ENCODE measurements around the gene PDE3A.

The PDE3A gene

DNA sequence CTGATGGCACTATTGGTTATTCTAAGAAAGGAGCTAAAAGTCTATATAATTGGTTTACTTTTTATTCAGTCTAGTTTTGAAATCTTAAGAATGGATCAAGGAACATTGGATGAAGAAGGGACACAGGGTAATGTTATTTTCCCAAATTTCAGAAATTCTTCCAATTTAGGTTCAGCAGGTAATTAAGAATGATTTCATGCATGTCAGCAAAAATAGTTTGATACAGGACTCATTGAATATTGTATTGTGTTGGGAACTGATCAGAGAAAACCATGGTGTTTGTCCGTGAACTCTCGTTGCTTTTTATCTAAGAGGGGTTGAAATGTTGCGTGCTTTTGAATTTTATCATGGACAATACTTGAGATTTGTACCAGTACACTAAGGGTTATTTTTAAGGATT is 58.6 kb downstream of the PDE3A start:
- no peak for DNase-seq

DNA sequence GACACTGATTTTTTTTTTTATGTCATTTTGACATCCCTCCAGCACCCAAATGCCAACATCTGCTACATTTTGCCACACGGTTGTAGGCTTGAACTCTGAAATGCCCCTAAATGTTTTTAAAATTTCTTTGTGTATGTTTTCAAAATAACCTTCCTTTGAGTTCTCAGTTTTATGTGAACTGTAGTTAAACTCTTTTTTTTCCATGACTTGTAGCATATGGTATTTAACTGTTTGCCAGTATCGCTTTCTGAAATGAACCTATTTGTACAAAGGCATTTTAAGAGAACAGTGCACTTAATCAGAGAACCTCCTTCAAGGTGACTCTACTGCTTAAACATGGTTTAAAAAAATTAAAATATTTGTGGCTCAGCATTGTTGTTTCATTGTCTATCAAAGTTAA is 61.5 kb downstream of the PDE3A start:
- no peak for DNase-seq

DNA sequence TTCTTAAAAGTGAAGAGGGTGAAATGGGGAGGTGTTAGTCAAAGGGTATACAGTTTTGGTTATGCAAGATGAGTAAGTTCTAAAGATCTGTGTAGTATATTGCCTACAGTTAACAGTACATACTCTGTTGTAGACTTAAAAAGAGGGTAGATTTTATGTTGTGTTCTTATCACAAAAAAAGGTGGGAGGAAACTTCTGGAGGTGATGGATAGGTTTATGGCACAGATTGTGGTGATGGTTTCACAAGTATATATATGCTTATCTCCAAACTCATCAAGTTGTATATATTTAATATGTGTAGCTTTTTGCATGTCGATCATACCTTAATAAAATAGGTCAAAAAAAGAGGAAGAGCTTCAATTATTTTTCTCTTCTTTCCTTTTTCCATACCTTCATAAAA is 64.0 kb downstream of the PDE3A start:
- no peak for DNase-seq

DNA sequence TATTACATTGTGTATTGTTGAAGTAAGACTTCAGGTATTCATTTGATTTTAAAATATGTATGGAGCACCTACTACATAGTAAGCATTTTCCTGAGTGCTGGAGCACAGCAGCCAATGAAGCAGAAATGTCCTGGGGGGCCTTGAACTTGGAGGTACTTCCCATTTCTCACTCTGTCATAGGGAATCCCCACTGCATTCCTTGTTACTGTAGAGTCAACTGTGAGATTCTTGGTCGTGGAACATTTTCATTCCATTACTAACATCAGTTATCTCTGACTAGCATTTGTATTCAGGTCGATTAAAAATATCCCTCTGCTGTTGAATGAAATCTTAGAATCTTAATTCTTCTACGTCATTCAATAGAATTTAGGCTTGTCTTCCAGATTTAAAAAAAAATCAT is 66.7 kb downstream of the PDE3A start:
- DNase-seq: peak; percentile 11

DNA sequence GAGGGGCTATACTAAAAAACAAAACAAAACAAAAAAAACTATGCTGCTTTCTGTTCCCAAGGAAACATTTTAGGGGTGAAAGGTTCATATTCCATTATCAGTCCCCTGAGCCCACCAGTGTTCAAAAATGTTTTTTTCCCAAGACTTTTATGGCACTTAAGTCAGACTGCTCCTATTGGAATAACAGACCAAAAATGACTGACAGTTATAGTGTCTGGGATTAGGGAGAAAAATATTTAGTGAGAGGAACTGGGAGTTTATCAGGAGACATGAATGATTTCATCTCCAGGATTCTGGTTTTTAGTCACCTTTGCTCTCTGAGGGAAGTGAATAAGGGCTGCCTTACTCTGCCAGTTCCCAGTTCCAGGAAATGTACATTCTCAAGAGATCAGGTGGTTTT is 68.0 kb downstream of the PDE3A start:
- DNase-seq: no peak

DNA sequence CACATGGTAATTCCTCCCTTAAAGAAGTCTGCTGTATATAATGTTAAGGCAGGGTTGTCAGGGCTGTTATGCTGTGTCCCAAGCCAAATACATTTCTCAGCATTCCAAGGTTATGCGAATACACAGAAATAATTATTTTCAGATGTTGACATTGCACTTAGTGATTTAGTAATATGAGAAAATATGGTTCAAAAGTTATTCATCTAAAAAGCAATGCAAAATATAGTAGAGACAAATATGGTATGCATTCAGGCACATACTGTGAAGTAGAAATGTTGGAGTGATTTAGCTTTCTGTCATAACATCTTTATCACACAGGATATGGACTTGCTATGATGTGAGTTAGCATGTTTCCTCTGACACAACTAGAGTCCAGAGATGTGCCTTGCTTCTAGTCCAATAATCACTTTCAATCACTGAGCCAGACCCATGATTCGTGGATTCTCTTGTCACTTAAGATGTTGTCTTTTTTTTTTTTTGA is 70.0 kb downstream of the PDE3A start:
- DNase-seq: peak; percentile 61

DNA sequence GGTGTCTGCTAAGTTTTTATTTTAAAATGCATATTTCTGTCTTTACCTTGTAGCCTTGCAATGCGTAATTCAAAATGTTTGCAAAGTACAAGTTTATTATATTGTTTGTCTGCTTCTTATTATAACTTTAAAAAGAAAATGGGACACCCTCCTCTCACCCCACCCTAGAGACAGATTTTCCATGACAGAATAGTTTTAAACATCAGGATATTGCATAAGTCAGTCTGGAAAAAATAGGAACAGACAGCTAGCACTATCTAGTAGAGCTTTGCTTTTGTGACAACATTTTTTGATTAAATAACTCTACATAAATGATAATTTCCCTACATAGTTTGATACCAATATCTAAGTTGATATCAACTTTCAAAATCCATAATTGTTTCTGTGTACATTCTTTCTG is 71.3 kb downstream of the PDE3A start:
- no peak for DNase-seq

DNA sequence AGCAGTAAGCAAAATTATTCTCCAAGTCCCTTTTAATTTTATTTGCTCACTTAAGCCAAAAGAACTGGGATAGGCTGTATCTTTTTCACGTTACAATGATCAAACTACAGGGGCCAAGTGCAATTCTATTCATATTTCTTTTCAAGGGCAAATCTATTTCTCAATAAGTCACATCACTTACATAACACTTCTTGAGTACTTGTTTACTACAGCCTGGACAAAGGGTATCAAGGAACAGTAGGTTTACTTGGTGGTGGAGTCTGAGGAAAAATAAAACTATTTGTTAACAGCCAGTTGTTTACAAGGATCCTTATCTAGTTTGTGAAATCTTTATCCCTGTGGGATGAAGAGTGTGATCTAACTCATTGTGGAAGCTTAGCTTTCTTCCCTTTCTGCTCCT is 72.1 kb downstream of the PDE3A start:
- no peak for DNase-seq

DNA sequence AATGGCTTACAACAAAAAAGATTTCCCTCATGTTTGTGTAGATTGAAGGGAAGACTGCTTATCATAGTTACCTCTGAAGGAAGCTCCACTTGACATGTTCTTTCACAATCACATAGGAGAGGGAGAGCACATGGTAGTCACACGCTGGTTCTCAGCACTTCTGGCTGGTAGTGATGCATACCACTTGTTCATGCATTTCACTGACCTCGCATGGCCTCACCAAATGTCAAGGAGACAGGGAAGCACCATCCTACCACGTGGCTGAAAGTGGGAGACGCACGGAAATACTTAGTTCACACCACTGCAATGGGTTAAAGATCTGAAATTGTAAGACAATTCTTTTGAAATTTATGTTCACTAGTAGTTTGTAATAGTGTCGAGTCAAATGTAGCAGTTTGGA is 74.0 kb downstream of the PDE3A start:
- DNase-seq: no peak

DNA sequence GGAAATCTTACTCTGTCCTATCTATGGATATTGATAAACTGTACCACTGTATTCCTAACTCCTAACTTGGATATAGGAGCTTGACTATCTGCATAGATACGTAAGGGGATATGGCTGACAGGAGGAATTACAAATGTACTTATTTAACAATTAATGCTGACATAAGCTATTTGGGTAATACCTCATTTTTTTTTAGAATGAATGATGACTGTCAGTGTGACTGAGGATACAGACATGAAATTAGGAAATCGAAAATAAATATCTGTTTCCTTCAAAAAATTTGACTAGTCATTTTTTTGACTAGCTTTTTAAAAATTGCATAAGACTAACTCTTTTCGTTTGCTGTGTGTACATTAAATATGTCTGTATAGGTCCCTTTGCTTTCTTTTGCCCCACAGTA is 74.9 kb downstream of the PDE3A start:
- DNase-seq: no peak

DNA sequence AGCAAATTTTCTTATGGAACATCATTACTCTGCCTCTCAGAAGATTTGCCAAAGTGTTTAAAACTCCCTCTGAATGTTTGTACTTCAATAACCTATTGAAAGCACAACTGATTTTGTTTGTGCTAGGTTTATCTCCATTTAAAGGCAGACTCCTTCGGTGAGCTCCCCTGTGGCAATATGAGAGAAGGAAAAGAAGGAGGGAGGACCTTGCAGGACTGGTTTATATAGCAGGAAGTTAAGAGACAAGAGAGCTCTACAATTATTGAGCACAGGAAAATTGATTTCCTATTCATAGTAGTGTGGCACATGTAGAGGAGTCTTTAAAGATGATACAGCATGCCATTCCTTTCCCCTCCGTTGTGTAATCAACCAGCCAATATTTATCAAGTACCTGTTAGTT is 75.5 kb downstream of the PDE3A start:
- no peak for DNase-seq

DNA sequence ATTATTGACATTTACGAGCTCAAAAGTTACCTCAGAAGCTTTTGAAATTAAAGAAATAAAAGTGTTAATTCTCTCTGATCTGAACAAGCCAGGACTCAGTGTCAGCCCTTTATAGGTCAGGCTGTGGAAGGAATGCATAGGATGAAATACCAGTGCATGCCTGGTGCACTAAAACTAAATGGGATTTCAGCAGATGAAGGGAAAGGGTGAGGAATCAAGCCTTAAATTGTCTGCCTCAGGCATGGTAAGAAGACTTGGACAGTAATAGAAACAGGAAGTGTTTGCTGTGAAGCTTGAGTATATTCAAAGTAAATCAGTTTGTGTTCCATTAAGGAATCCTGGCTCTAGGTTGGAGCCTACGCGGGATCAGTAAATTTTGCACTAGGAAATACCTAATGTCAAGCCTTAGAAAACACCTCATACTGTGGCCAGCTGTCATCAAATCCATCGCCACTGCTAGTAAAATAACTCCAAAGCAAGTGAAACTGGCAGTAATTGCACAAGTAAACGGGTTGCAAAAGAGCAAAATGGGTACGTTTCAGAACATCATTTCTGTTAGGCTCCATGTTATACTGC is 76.3 kb downstream of the PDE3A start:
- DNase-seq: no peak

DNA sequence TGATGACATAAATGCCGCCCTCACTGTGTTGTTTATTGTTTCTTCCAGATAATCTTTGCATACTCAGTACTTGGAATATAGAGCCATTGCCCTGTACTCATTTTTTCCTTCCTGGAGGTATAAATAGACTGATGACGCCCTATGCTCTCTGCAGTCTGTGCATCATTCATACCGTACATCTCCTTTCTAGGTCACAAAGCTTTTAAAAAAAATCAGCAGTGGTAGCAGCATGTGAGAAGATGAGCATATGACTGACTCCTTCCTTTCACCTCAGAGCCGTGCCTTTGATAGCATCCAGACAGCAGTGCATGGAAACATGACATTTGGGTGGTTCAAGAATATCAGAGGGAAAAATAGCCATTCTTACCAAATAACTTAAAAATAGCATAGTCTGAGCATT is 77.3 kb downstream of the PDE3A start:
- no peak for DNase-seq

DNA sequence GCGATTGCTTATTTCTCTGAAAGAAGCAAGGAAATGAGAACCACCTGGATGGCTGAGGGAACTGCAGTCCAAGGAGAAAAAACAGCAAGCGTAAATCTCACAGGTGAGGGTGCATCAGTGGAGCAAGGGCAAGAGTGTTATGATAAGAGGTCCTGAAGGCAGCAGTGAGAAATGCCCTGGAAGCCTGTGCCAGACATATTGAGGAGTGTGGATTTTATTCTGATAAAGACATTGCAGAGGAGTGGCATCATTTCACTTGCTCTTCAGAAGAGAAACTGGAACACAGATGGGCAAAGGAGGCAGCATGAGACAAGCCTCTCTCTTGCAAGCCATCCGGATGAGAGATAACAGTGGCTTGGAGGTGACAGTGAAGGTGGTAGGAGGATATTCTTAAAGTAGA is 78.5 kb downstream of the PDE3A start:
- DNase-seq: no peak

DNA sequence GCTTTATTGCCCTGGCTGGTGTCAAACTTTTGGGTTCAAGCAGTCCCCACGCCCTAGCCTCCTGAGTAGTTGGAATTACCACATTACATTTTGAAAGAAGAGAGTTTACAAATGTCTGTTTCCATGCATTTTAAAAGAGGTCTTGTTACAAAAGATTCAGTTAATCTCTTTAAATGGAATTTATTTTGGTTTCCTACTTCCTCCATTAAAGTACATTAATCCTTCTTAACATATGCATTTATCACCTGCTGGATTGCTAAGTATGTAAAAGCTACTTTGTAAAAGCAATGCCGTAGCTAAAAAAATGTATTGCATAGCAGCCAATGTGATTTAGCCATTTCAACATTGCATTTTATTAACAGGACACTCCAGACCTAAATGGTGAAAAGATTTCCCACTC is 80.4 kb downstream of the PDE3A start:
- DNase-seq: no peak

DNA sequence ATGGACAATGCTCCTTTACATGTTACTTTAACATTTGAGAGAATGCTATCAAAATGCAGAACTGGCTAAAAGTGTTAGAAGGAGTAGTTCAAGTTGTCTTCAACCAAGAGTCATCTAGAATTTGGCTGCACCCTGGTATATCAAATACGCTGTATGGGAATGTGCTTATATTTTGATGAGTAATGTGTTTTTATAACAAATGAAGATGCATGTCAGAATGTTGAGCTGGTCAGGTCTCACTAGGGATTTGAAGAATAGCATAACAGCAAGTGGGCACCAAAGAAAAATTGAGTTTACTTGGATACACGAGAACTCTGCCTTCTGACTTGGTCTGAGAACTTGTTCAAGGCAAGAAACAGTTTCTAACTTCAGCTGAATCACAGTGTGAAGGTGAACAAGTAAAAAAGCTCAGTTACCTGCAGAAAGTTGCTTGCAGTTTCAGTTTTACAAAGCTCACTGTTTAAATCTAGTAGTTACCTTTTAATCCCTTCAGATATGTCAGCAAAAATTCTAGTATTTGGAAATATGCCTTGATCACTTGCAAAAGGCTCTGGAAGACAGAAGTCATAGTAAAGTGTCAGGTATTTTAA is 82.3 kb downstream of the PDE3A start:
- DNase-seq: peak; percentile 56

DNA sequence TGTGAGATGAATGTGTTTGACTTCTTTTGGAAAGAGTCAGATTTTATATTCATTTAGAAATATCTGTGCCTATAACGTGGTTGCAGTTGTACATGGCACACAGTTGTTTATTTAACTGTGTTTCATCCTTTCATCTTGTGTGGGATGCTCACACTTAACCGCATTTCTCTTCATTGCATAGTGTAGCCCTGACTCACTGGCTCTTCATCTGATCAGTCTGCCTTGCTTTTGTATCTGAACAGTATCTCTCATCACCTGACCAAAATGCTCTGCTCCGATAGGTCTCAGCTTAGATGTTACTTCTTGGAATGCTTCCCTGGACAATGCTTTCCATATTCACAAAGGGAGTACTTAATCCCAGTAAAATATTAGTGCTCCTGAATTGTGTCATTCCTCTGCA is 83.4 kb downstream of the PDE3A start:
- DNase-seq: no peak

DNA sequence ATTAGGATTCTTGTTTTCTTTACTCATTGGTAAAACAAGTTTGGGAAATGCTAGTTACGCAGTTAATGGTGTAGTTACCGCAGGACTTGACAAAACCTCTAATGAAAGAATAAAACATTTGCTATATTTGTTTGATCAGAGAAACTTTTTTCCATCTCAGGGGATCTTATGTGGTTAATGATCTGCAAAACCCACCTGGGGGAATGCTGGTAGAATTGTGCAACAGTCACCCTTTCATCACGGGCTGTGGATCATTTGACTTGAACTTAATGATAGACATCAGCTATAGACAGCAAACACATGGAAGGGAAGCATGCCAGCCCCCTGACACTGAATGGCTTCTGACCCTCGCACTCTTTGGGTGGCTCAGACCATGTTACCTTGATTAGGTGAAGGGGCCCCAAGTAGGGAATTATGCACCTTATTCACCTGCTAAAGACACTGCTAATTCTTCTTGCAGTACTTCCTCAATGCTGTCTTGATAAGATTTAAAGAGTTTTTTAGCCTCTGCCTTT is 84.2 kb downstream of the PDE3A start:
- DNase-seq: no peak

DNA sequence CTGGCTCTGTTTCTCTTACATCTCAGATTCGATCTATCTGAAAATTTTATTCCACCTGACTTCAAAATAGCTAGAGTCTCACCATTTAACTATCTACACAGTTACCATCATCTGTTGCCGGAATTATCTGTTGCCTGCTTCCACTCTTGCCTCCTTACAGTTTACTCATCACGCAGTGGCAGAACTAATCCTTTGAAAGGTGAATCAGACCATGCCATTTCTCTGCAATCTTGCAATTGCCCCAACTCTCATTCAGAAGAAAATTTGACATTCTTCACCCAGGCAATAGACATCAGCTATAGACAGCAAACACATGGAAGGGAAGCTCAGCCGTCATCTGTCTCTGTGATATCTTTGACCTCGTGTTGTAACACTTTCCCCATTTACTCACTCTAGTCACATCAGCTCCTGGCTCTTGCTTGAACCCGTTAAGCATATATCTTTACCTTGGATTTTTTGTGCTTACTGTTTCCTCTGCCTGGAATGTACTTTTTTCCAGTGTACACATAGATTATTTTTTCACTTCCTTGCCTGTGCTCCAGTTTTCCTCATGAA is 85.5 kb downstream of the PDE3A start:
- no peak for DNase-seq

DNA sequence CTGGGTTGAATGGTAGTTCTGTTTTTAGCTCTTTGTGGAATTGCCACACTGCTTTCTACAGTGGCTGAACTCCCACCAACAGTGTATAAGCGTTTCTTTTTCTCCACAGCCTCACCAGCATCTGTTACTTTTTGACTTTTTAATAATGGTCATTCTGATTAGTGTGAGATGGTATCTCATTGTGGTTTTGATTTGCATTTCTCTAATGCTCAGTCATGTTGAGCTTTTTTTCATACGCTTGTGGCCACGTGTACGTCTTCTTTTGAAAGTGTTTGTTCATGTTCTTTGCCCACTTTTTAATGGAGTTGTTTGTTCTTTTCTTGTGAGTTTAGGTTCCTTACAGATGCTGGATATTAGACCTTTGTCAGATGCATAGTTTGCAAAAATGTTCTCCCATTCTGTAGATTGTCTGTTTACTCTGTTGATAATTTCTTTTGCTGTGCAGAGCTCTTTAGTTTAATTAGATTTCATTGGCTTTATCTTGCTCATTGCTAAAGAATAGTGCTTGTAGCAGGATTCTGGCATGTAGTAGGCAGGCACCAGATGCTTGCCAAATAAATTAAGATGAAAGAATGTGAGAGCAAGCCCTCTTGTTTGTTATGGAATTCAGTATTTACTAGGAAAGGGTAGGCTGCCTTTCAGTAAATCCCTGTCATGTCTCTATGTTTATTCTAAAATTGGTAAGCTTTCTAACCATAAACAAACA is 86.8 kb downstream of the PDE3A start:
- DNase-seq: no peak

DNA sequence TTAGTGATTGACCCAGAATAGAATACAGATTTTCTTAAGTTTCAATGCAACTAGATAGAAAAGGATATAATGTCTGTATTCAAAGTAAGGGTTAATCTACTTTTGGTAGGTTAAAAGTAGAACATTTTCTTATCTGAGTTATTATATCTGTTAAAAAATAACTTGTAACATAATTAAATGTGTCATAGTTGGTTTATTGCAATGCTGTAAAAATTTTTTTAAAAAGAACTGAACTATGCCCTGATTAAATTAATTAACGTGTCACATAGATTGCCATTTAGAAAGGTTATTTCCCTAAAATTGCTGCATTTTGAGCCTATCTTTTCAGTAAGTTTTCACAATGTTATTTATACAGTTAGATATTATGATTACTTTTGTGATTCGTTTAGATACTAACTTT is 89.2 kb downstream of the PDE3A start:
- DNase-seq: no peak

DNA sequence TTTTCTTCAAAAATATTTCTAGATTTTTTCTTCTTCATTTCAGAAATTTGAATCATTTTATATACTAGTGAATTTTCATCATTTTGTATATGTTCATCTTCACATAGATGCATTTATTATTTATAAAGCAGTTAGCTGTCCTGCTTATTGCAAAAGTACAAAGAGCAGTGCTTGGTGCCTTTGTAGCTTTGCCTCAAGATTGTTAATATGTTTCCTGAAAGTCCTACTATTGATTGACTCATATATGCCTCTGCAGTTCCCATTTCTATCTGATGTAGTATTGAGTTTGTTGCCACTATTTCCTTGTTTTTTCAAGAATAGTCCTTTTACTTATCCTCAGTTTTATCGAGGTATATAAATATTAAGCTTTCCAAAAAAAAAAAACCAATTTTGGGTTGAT is 89.7 kb downstream of the PDE3A start:
- no peak for DNase-seq

DNA sequence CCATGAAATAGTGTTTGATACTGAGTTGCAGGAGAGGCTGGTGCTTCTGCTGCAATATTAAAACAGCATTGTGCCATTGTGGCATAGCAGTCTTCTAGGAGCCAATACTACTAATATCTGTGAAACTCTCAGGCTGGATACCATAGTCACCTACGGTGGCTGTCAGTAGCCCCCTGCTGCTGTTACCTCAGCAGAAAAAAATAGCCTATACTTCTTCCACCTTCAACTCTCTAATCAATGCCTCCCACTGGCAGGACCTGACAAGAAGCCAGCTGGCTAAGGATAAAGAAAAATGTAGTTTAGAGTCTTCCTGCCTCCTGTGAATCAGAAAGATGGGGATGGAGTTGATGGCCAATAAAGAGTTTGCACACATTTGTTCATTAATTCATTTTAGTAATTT is 91.6 kb downstream of the PDE3A start:
- no peak for DNase-seq

DNA sequence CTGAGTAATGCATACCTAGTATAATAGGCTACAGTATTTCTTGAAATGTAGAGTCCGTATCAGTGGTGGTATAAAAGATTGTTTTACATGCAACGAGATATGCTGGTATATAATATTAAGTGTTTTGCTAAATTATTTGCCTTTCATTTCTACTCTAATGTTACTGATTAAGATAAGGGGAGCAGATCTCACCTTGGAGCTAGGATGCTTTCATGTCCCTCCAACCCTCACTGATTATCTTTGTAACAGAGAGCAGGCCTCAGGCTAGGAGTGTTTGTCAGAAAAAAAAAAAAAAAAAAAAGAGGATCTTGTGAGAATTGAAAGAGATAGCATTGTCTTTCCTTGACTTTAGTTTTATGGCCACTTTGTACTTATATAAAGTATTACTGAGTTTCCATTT is 92.6 kb downstream of the PDE3A start:
- no peak for DNase-seq

Data from amniotic stem cell (primary cell).